Hepatocyte (in vitro differentiated cells): ENCODE measurements around the gene UNKL. TPM values are rescaled to one million over a fixed set of nuclear protein-coding genes. Genes with fewer than 3 reads are reported as not detected.
A peak's percentile ranks its signal among the peaks of the same experiment; 100 is the strongest.

Experiments used
- DNase-seq: peaks from one replicate; pipeline ENCODE4 v3.0.0-alpha.2; 2016; ENCODE audit warnings: low spot score
- H2AFZ ChIP-seq: fragments of 200-600 bp; sonication (generic); 2 replicates; pipeline ENCODE4 v1.6.0; 2016; ENCODE audit warnings: antibody characterized with exemption, mild to moderate bottlenecking
- H3K27ac ChIP-seq: fragments of 200-600 bp; sonication (generic); 2 replicates; pipeline ENCODE4 v1.5.1; 2016; ENCODE audit warnings: mild to moderate bottlenecking
- H3K27me3 ChIP-seq: fragments of 200-600 bp; sonication (generic); 2 replicates; pipeline ENCODE4 v1.6.1; 2016
- H3K36me3 ChIP-seq: fragments of 200-600 bp; sonication (generic); replicated peaks from 2 replicates; pipeline ENCODE4 v1.5.1; 2016; ENCODE audit warnings: low read depth; ENCODE audit not compliant: insufficient read depth
- H3K4me1 ChIP-seq: fragments of 200-600 bp; sonication (generic); 2 replicates; pipeline ENCODE4 v1.5.1; 2016; ENCODE audit warnings: mild to moderate bottlenecking, moderate library complexity; ENCODE audit not compliant: insufficient read depth
- H3K4me2 ChIP-seq: fragments of 200-600 bp; sonication (generic); 2 replicates; pipeline ENCODE4 v1.6.0; 2016
- H3K4me3 ChIP-seq: fragments of 200-600 bp; sonication (generic); 2 replicates; pipeline ENCODE4 v1.5.1; 2016; ENCODE audit warnings: mild to moderate bottlenecking
- H3K79me2 ChIP-seq: fragments of 200-600 bp; sonication (generic); 2 replicates; pipeline ENCODE4 v1.6.0; 2017; ENCODE audit warnings: mild to moderate bottlenecking
- H3K9me2 ChIP-seq: fragments of 200-600 bp; sonication (generic); replicated peaks from 2 replicates; pipeline ENCODE4 v1.6.0; 2017; ENCODE audit warnings: mild to moderate bottlenecking; ENCODE audit not compliant: insufficient read depth
- H3K9me3 ChIP-seq: fragments of 200-600 bp; sonication (generic); 2 replicates; pipeline ENCODE4 v1.5.1; 2016; ENCODE audit warnings: low read depth, mild to moderate bottlenecking
- H4K20me1 ChIP-seq: fragments of 200-600 bp; sonication (generic); 2 replicates; pipeline ENCODE4 v1.6.0; 2016; ENCODE audit warnings: mild to moderate bottlenecking; ENCODE audit not compliant: insufficient read depth, poor library complexity, severe bottlenecking
- CTCF ChIP-seq: fragments of 200-600 bp; sonication (generic); IDR thresholded peaks from 2 replicates; pipeline ENCODE4 v1.5.1; 2016; ENCODE audit warnings: antibody characterized with exemption, mild to moderate bottlenecking; ENCODE audit not compliant: poor library complexity
- EZH2 ChIP-seq: fragments of 200-600 bp; sonication (generic); IDR thresholded peaks from 2 replicates; pipeline ENCODE4 v1.6.1; 2016; ENCODE audit warnings: antibody characterized with exemption, mild to moderate bottlenecking, borderline replicate concordance
- EZH2phosphoT487 ChIP-seq: fragments of 200-600 bp; sonication (generic); IDR thresholded peaks from one replicate; pipeline ENCODE4 v1.6.1; 2018; ENCODE audit warnings: antibody characterized with exemption, mild to moderate bottlenecking, low read depth, moderate library complexity; ENCODE audit not compliant: unreplicated experiment, severe bottlenecking
- WGBS: methylation state at CpG from one replicate; pipeline ENCODE4 v1.1.6; 2016; ENCODE audit warnings: low lambda C conversion rate; ENCODE audit errors: missing lambda C conversion rate; 5-methylcytosine and 5-hydroxymethylcytosine counted together
- polyA plus RNA-seq: library from polyadenylated mRNA; unstranded; fragments of >200 nt; fragmentation: Nextera tagmentation; extraction: Ambion mirVana; gene quantifications from 2 replicates; pipeline ENCODE4 v1.2.1, GENCODE V29; 2016
- total RNA-seq: library from RNA; depleted of rRNA; stranded (reverse); fragments of >200 nt; gene quantifications from 2 replicates; pipeline ENCODE4 v1.2.3, GENCODE V29; 2014

The UNKL gene
- total RNA-seq (5.5 and 10.3 TPM in 2 replicates), polyA plus RNA-seq (8.5 and 9.6 TPM in 2 replicates)

- Histone ChIP-seq H4K20me1 (no peaks in the 10 kb centered on the region), H3K27ac (peak within 1 kb of the TSS; percentile 93), H3K4me1 (peaks cover 14% of the 10 kb centered on the region), H3K9me2 (no peaks in the 10 kb centered on the region), H2AFZ (peak within 1 kb of the TSS; percentile 94), H3K36me3 (no peaks in the 10 kb centered on the region), H3K27me3 (no peaks in the 10 kb centered on the region), H3K9me3 (no peaks in the 10 kb centered on the region), H3K4me2 (peak within 1 kb of the TSS; percentile 97), H3K4me3 (peak within 1 kb of the TSS; percentile 96), H3K79me2 (peaks cover 42% of the 10 kb centered on the region)
- TF ChIP-seq EZH2 (no peak), CTCF (no peak), EZH2phosphoT487 (no peak)
- 19% methylated on average over 7 of the region's 72 CpGs for WGBS
- DNase-seq, result peak; percentile 89
Observed at GRCh38 chr16:1414532-1415260, at the start of gene UNKL. TSS of gene UNKL (minus strand) at chr16:1414704. CDS start at chr16:1414691, 13 bp downstream.

- peak; percentile 65 for DNase-seq
- no peaks in the 10 kb centered on the region for H3K27me3 ChIP-seq
- H3K4me1 ChIP-seq, result no peaks in the 10 kb centered on the region
- no peak overlapping the region for H3K4me2 ChIP-seq
- H3K27ac ChIP-seq, result peak overlapping the region; percentile 46
- H2AFZ ChIP-seq, result no peak overlapping the region
- TF ChIP-seq CTCF (no peak), EZH2 (no peak), EZH2phosphoT487 (no peak)
- H3K9me3 ChIP-seq, result no peaks in the 10 kb centered on the region
- H3K4me3 ChIP-seq, result no peak overlapping the region
- no peaks in the 10 kb centered on the region for H3K36me3 ChIP-seq
- peaks cover 10% of the 10 kb centered on the region for H3K79me2 ChIP-seq
- no peaks in the 10 kb centered on the region for H3K9me2 ChIP-seq
- peaks cover 5% of the 10 kb centered on the region for H4K20me1 ChIP-seq
- WGBS, result 64% methylated on average over 24 of the region's 24 CpGs
Observed at GRCh38 chr16:1461146-1461545, 46.6 kb upstream of the UNKL start.

- no peaks in the 10 kb centered on the region for H3K36me3 ChIP-seq
- H3K4me1 ChIP-seq, result no peaks in the 10 kb centered on the region
- no peaks in the 10 kb centered on the region for H3K9me3 ChIP-seq
- no peak for TF ChIP-seq EZH2
- no peak for TF ChIP-seq CTCF
- TF ChIP-seq EZH2phosphoT487, result no peak
- no peak overlapping the region for H2AFZ ChIP-seq
- no peaks in the 10 kb centered on the region for H3K27me3 ChIP-seq
- H3K27ac ChIP-seq, result no peak overlapping the region
- H3K4me2 ChIP-seq, result no peak overlapping the region
- peaks cover 3% of the 10 kb centered on the region for H4K20me1 ChIP-seq
- no peak for DNase-seq
- WGBS, result 88% methylated on average over 30 of the region's 30 CpGs
- H3K9me2 ChIP-seq, result no peaks in the 10 kb centered on the region
- peaks cover 9% of the 10 kb centered on the region for H3K79me2 ChIP-seq
- H3K4me3 ChIP-seq, result no peak overlapping the region
Observed at GRCh38 chr16:1460602-1461138, 46.2 kb upstream of the UNKL start.
